Transverse colon (tissue), 4 donors: Measurements from ENCODE around the gene GPAT3. TPM values are rescaled to one million over a fixed set of nuclear protein-coding genes. Genes with fewer than 3 reads are reported as not detected.
A peak's percentile ranks its signal among the peaks of the same experiment; 100 is the strongest.

Experiments used
- DNase-seq: peaks from one replicate; pipeline ENCODE4 v3.0.0-alpha.2; 2019
- H3K27ac ChIP-seq, 4 donors: fragments of 200-600 bp; sonication (generic); 2 replicates each; pipeline ENCODE4 v1.5.1; 2016 to 2018; ENCODE audit warnings: inconsistent platforms in 4 of 4
- H3K27me3 ChIP-seq: fragments of 200-600 bp; sonication (generic); 2 replicates; pipeline ENCODE4 v1.5.1; 2017; ENCODE audit warnings: inconsistent platforms
- H3K36me3 ChIP-seq, 4 donors: fragments of 200-600 bp; sonication (generic); 2 replicates each; pipeline ENCODE4 v1.5.1; 2017 to 2019; ENCODE audit warnings: inconsistent platforms in 4 of 4
- H3K4me1 ChIP-seq, 4 donors: fragments of 200-600 bp; sonication (generic); 2 replicates each; pipeline ENCODE4 v1.5.1; 2017 to 2020; ENCODE audit warnings: inconsistent platforms in 4 of 4
- H3K4me3 ChIP-seq, 4 donors: fragments of 200-600 bp; sonication (generic); 1 replicate in 1 of 4; 2 replicates in 3 of 4; pipeline versions ENCODE4 v1.5.1 to v1.6.1; 2017 to 2019; ENCODE audit warnings: inconsistent platforms in 4 of 4
- H3K9me3 ChIP-seq, 2 donors: fragments of 200-600 bp; sonication (generic); 2 replicates each; pipeline ENCODE4 v1.5.1; 2017 to 2019; ENCODE audit warnings: inconsistent platforms in 2 of 2
- CTCF ChIP-seq, 5 experiments: fragments of 200-600 bp in 3 of 5; fragments of 450-650 bp in 2 of 5; sonication (generic) in 3 of 5; IDR thresholded peaks; 1 replicate in 2 of 5; 2 replicates in 3 of 5; pipeline ENCODE4 v1.5.1; 2016 to 2017; ENCODE audit warnings: antibody characterized with exemption in 5 of 5, inconsistent platforms in 3 of 5, mild to moderate bottlenecking in 2 of 5, moderate library complexity in 1 of 5
- EP300 ChIP-seq: sonication (generic); formaldehyde crosslinking; IDR thresholded peaks from one replicate; pipeline ENCODE4 v1.6.1; 2017; ENCODE audit warnings: antibody characterized with exemption, low read depth
- POLR2A ChIP-seq: fragments of 450-650 bp; IDR thresholded peaks from one replicate; pipeline ENCODE4 v1.6.1; 2016; ENCODE audit warnings: antibody characterized with exemption, mild to moderate bottlenecking, moderate library complexity
- POLR2AphosphoS5 ChIP-seq, 3 donors: sonication (generic); formaldehyde crosslinking; IDR thresholded peaks; one replicate each; pipeline ENCODE4 v1.6.1; 2016; ENCODE audit warnings: antibody characterized with exemption in 3 of 3
- WGBS, 2 donors: methylation state at CpG; one replicate each; pipeline ENCODE4 v1.1.5; 2018; ENCODE audit warnings: low coverage in 1 of 2; 5-methylcytosine and 5-hydroxymethylcytosine counted together
- in situ Hi-C, 4 donors: fragments of 200-750 bp; cut with MboI; loops; one replicate each; pipeline versions ENCODE4 v1.15.0 to v1.15.1; 2017; ENCODE audit warnings: low sequenced_read_pairs in 3 of 4, low pct_ligation_motif_present in 1 of 4, low pct_unique_long_range_greater_than_20kb in 1 of 4
- intact Hi-C: fragments of 100-400 bp; cut with DNase I; formaldehyde crosslinking; loops from one replicate; pipeline ENCODE4 v1.15.1; 2023; ENCODE audit warnings: low total_unique reads
- total RNA-seq, 4 donors: library from RNA; depleted of rRNA; stranded (reverse); fragments of >200 nt; gene quantifications; one replicate each; pipeline ENCODE4 v1.1.0, GENCODE V29; 2016

GPAT3 gene
- total RNA-seq, 4 donors from 2014 or later: 2.8 to 32.4 (median 22.0) TPM

GRCh38 chr4:83552924-83553323 lies 17.0 kb downstream of the GPAT3 start:
- TF ChIP-seq POLR2AphosphoS5 (IDR thresholded peaks at IDR 0.05) (peak in 1 of 3 donors; percentile 43), POLR2A (no peak), CTCF (IDR thresholded peaks at IDR 0.05) (no peak), EP300 (no peak)
- DNase-seq: no peak
- Histone ChIP-seq H3K4me3 (no peak overlapping the region), H3K27ac (peak overlapping the region in 2 of 4 donors; percentile 29 to 52), H3K4me1 (peaks cover 0 to 23% (median 8%) of the 10 kb centered on the region in 4 donors), H3K27me3 (no peaks in the 10 kb centered on the region), H3K36me3 (no peaks in the 10 kb centered on the region), H3K9me3 (no peaks in the 10 kb centered on the region)
- in situ Hi-C loops: no loop called here
- intact Hi-C loops: no loop called here
- WGBS, 2 donors: 64 to 67% methylated on average over 1 to 2 of the region's 2 CpGs

DNA sequence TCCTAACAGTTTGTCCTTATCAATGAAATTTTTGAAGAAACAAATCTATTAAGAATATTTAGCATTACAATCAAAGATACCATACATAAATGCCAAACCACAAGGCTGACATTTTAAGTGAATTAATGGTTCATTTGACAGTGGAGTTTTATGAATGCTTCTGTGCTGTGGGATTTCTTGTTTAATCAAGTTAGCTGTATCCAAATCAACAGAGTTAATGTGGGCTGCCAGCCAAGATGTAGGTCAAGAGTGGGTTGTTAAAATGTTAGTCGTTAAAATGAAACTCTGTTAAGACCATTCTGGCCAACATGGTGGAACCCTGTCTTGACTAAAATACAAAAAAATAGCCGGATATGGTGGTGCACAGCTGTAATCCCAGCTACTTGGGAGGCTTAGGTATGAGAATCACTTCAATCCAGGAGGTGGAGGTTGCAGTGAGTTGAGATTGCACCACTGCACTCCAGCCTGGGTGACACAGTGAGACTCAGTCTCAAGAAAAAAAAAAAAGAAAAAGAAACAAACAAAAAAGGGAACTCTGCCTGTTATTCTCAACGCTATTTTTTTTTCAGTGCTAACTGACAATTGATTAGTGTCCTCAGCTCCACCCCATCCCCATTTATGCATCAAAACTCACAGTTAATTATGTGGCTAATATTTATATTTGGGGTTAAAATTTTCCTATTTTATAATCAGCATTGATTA lies 20.2 kb downstream of the GPAT3 start:
- H3K27me3 ChIP-seq: no peaks in the 10 kb centered on the region
- DNase-seq: no peak
- H3K4me1 ChIP-seq: peaks cover 0 to 25% (median 0%) of the 10 kb centered on the region in 4 donors
- TF ChIP-seq CTCF (IDR thresholded peaks at IDR 0.05) (no peak), EP300 (no peak), POLR2A (no peak), POLR2AphosphoS5 (IDR thresholded peaks at IDR 0.05) (no peak)
- no peak overlapping the region for H3K27ac ChIP-seq
- intact Hi-C loops: no loop called here
- in situ Hi-C loops: no loop called here
- 46 to 53% methylated on average over 3 of the region's 3 CpGs for WGBS, 2 donors
- H3K9me3 ChIP-seq: no peaks in the 10 kb centered on the region
- no peaks in the 10 kb centered on the region for H3K36me3 ChIP-seq
- no peak overlapping the region for H3K4me3 ChIP-seq

DNA sequence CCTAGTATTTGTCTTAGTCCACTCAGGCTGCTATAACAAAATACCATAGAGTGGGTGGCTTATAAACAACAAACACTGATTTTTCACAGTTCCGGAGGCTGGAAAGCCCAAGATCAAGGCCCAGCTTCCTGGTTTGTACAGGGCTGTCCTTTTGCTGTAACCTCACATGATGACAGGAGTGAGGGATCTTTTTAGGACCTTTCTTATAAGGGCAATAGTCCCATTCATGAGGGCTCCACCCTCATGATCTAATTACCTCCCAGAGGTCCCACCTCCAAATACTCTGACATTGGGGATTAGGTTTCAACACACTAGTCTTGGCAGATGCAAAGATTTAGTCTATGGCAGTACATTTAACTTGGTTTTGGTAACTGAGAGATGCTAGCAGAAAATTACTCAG lies 20.9 kb downstream of the GPAT3 start:
- WGBS, 2 donors: 82 to 89% methylated on average over 1 of the region's 1 CpG
- peaks cover 0 to 29% (median 0%) of the 10 kb centered on the region in 4 donors for H3K4me1 ChIP-seq
- TF ChIP-seq POLR2A (no peak), CTCF (IDR thresholded peaks at IDR 0.05) (no peak), EP300 (no peak), POLR2AphosphoS5 (IDR thresholded peaks at IDR 0.05) (no peak)
- intact Hi-C loops (no loop called here), in situ Hi-C loops (no loop called here)
- H3K9me3 ChIP-seq: no peaks in the 10 kb centered on the region
- no peak overlapping the region for H3K4me3 ChIP-seq
- no peak overlapping the region for H3K27ac ChIP-seq
- no peak for DNase-seq
- H3K27me3 ChIP-seq: no peaks in the 10 kb centered on the region
- no peaks in the 10 kb centered on the region for H3K36me3 ChIP-seq

DNA sequence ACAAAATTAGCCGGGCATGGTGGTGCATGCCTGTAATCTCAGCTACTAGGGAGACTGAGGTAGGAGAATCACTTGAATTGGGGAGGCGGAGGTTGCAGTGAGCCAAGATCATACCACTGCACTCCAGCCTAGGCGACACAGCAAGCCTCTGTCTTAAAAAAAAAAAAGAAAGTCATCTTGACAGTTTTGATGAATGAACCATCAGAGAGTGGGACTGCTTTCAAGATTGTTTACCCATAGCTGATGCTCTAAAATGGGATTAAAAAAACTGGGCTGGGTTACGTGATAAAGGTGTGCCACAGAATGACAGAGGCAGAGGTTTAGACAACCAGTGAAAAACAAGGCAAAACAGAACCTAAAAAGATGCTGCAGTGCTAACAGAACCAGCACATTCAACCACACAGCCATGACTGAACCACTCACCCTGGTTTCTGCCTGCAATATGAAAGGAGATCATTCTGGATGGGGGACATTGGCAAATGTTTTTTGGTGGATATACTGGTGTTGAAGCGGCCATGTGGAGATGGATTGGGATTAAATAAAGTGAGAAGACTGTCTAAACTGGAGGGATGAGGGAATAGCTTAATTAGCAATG lies 22.2 kb downstream of the GPAT3 start:
- Histone ChIP-seq H3K27me3 (no peaks in the 10 kb centered on the region), H3K9me3 (no peaks in the 10 kb centered on the region), H3K4me3 (no peak overlapping the region), H3K27ac (no peak overlapping the region), H3K36me3 (no peaks in the 10 kb centered on the region), H3K4me1 (peaks cover 0 to 23% (median 0%) of the 10 kb centered on the region in 4 donors)
- DNase-seq: no peak
- intact Hi-C loops: no loop called here
- in situ Hi-C loops: no loop called here
- no peak for TF ChIP-seq POLR2A
- TF ChIP-seq POLR2AphosphoS5 (IDR thresholded peaks at IDR 0.05): no peak
- no peak for TF ChIP-seq EP300
- no peak for TF ChIP-seq CTCF (IDR thresholded peaks at IDR 0.05)
- WGBS, 2 donors: 79 to 89% methylated on average over 3 to 5 of the region's 5 CpGs
